DOHH2 (cell line): Measurements from ENCODE around the gene RPN1.

Experiments
- EZH2phosphoT487 ChIP-seq: fragments of 200-600 bp; sonication (generic); IDR thresholded peaks from 2 replicates; pipeline ENCODE4 v1.6.1; 2017; ENCODE audit warnings: borderline replicate concordance, mild to moderate bottlenecking, antibody characterized with exemption, low read length, moderate library complexity, mixed read lengths
- TF ChIP-seq, protein P1 (sequence below): fragments of 200-600 bp; sonication (generic); IDR thresholded peaks from one replicate; pipeline ENCODE4 v1.5.1; 2014; ENCODE audit warnings: antibody characterized with exemption, mild to moderate bottlenecking, low read depth, low read length; ENCODE audit not compliant: poor library complexity, severe bottlenecking

DNA sequence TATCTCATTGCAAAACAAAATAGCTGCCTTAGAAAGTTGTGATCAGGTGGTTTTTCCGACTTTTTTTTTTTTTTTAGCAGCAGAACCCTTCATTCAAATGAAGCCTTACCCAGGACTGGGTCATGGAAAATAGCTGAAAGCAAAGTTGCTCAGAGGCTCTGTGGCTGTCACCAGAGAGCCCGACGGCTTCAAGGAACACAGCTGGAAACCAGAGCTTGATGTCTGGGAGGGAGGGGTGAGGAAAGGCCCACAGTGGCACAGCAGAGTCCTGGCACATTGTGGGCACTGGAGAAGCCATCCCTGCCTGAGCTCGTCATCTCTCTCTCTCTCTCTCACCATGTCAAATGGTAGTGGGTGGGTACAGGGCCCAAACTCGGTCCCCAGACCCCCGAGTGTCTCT, 77.5 kb downstream of the RPN1 start:
- TF ChIP-seq, protein P1, sequence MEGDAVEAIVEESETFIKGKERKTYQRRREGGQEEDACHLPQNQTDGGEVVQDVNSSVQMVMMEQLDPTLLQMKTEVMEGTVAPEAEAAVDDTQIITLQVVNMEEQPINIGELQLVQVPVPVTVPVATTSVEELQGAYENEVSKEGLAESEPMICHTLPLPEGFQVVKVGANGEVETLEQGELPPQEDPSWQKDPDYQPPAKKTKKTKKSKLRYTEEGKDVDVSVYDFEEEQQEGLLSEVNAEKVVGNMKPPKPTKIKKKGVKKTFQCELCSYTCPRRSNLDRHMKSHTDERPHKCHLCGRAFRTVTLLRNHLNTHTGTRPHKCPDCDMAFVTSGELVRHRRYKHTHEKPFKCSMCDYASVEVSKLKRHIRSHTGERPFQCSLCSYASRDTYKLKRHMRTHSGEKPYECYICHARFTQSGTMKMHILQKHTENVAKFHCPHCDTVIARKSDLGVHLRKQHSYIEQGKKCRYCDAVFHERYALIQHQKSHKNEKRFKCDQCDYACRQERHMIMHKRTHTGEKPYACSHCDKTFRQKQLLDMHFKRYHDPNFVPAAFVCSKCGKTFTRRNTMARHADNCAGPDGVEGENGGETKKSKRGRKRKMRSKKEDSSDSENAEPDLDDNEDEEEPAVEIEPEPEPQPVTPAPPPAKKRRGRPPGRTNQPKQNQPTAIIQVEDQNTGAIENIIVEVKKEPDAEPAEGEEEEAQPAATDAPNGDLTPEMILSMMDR: no peak
- TF ChIP-seq EZH2phosphoT487: no peak
